Measurements from ENCODE around the gene MRPL11.

The MRPL11 gene

GRCh38 chr11:66429983-66430602 lies 8.6 kb downstream of the MRPL11 start:
- TF ChIP-seq ZNF274 (IDR thresholded peaks at IDR 0.05; ENCODE audit: low read depth, low read length): no peak
- H3K4me3 ChIP-seq (ENCODE audit: low read length): no peak overlapping the region

- TF ChIP-seq ZNF274 (IDR thresholded peaks at IDR 0.05; ENCODE audit: low read depth, low read length): no peak
- H3K4me3 ChIP-seq (ENCODE audit: low read length): no peak overlapping the region
Observed at GRCh38 chr11:66428933-66429332, 9.7 kb downstream of the MRPL11 start.

GRCh38 chr11:66426314-66426713 lies 12.3 kb downstream of the MRPL11 start:
- H3K4me3 ChIP-seq (ENCODE audit: low read length): no peak overlapping the region
- TF ChIP-seq ZNF274 (IDR thresholded peaks at IDR 0.05; ENCODE audit: low read depth, low read length): no peak

GRCh38 chr11:66421492-66422205 lies 17.0 kb downstream of the MRPL11 start:
- no peak overlapping the region for H3K4me3 ChIP-seq (ENCODE audit: low read length)

GRCh38 chr11:66420671-66421476 lies 17.8 kb downstream of the MRPL11 start, which contains the start of gene NPAS4:
NPAS4 (plus strand) TSS chr11:66421035; CDS start chr11:66421180, 145 bp downstream.
- H3K4me3 ChIP-seq (ENCODE audit: low read length): no peak within 1 kb of the TSS
- TF ChIP-seq ZNF274 (IDR thresholded peaks at IDR 0.05; ENCODE audit: low read depth, low read length): no peak

More at GRCh38 chr11:66421492-66422205, 17.0 kb downstream of the MRPL11 start:
- TF ChIP-seq ZNF274 (IDR thresholded peaks at IDR 0.05; ENCODE audit: low read depth, low read length): no peak

GRCh38 chr11:66419825-66420224 lies 18.8 kb downstream of the MRPL11 start:
- H3K4me3 ChIP-seq (ENCODE audit: low read length): no peak overlapping the region
- no peak for TF ChIP-seq ZNF274 (IDR thresholded peaks at IDR 0.05; ENCODE audit: low read depth, low read length)

GRCh38 chr11:66418986-66419308 lies 19.7 kb downstream of the MRPL11 start:
- no peak overlapping the region for H3K4me3 ChIP-seq (ENCODE audit: low read length)
- TF ChIP-seq ZNF274 (IDR thresholded peaks at IDR 0.05; ENCODE audit: low read depth, low read length): no peak

- TF ChIP-seq ZNF274 (IDR thresholded peaks at IDR 0.05; ENCODE audit: low read depth, low read length): no peak
- H3K4me3 ChIP-seq (ENCODE audit: low read length): no peak overlapping the region
Observed at GRCh38 chr11:66418168-66418985, 20.3 kb downstream of the MRPL11 start.

GRCh38 chr11:66417000-66417399 lies 21.6 kb downstream of the MRPL11 start:
- no peak for TF ChIP-seq ZNF274 (IDR thresholded peaks at IDR 0.05; ENCODE audit: low read depth, low read length)
- no peak overlapping the region for H3K4me3 ChIP-seq (ENCODE audit: low read length)

- H3K4me3 ChIP-seq (ENCODE audit: low read length): no peak overlapping the region
- TF ChIP-seq ZNF274 (IDR thresholded peaks at IDR 0.05; ENCODE audit: low read depth, low read length): no peak
Observed at GRCh38 chr11:66415423-66415822, 23.2 kb downstream of the MRPL11 start.

- TF ChIP-seq ZNF274 (IDR thresholded peaks at IDR 0.05; ENCODE audit: low read depth, low read length): no peak
- H3K4me3 ChIP-seq (ENCODE audit: low read length): no peak overlapping the region
Observed at GRCh38 chr11:66414120-66414934, 24.3 kb downstream of the MRPL11 start.

GRCh38 chr11:66413167-66413566 lies 25.5 kb downstream of the MRPL11 start:
- no peak for TF ChIP-seq ZNF274 (IDR thresholded peaks at IDR 0.05; ENCODE audit: low read depth, low read length)
- H3K4me3 ChIP-seq (ENCODE audit: low read length): no peak overlapping the region

GRCh38 chr11:66412110-66412509 lies 26.5 kb downstream of the MRPL11 start:
- TF ChIP-seq ZNF274 (IDR thresholded peaks at IDR 0.05; ENCODE audit: low read depth, low read length): no peak
- H3K4me3 ChIP-seq (ENCODE audit: low read length): no peak overlapping the region
